HG03280 (cell line): ENCODE measurements around the gene MEGF9.
"Not testable (repeated sequence)": the region's sequence is repeated elsewhere in the genome, so short reads cannot be mapped to it uniquely, and the experiment has no call there.

Experiments used
- ATAC-seq: cut with Tn5 transposase; IDR thresholded peaks from one replicate; pipeline ENCODE4 v1.9.1; 2021; ENCODE audit warnings: mild to moderate bottlenecking, moderate library complexity; ENCODE audit not compliant: unreplicated experiment

The MEGF9 gene

DNA sequence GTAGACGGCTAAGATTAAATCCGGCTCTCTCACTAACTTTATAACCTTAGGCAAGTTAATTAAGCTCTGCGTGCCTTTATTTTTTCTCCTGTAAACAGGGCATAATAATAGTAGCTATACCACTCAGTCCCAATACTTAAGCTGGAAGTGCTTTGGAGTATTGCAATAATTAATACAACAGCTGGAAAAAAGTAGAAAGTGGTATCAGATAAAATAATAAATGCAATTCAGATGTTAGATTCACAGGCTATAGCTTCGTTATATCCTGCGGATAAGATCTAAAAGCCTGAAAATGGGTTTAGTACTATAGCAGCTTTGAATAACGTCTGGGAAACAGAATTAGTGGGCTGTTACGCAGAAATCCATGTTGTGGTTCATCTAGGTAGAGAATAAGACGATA is 51.8 kb downstream of the MEGF9 start:
- no peak for ATAC-seq

GRCh38 chr9:120659676-120660075 is 54.6 kb downstream of the MEGF9 start:
- no peak for ATAC-seq

DNA sequence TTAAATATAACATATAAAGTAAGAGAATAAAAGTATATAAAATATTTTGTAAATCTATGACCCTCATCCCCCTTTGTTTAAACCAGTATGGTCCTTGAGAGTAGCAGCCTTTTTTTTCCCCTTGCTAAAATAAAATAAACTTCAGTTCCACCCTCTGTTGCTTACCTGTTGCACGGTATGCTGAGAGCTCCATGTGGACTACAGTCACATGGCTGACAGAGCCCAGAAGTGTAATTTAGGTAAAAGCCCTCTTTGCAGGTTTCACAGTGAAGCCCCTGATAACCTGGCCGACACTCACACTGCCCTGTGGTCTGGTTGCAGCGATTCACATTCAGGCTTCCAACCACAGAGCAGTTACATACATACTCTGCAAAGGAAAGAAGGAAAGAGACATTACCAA is 55.1 kb downstream of the MEGF9 start:
- ATAC-seq = no peak

- ATAC-seq = no peak
Observed at GRCh38 chr9:120655005-120655622, 59.2 kb downstream of the MEGF9 start.

DNA sequence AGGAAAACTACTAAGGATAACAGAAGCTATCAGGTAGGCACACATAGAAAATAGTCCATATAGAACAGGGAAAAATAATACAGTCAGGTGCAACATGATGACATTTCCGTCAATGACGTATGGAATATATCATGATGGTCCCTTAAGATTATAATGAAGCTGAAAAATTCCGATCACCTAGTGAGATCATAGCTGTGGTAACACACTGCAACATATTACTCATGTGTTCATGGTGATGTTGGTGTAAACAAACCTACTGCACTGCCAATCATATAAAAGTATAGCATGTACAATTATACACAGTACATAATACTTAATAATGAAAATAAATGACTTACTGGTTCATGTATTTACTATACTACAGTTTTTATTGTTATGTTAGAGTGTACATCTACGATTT is 60.0 kb downstream of the MEGF9 start:
- ATAC-seq = no peak

DNA sequence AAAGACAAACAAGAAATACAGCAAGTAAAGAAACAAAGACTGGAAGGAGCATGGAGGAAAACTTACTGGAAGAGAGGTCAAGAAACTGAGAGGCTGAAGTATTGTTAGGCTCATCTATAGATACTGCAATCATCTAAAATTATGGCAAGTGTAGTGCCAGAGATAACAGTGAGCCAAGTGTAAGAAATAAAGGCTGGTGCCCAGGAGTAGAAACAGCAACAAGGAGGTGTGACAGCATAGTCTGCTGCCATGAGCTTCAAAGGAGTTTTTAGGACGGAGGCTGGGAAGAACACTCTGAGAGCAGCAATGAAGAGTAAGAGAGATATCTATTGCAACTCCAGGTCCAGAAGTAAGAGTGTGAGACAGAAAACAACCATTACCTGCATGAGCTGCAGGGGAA is 60.5 kb downstream of the MEGF9 start:
- ATAC-seq = no peak

DNA sequence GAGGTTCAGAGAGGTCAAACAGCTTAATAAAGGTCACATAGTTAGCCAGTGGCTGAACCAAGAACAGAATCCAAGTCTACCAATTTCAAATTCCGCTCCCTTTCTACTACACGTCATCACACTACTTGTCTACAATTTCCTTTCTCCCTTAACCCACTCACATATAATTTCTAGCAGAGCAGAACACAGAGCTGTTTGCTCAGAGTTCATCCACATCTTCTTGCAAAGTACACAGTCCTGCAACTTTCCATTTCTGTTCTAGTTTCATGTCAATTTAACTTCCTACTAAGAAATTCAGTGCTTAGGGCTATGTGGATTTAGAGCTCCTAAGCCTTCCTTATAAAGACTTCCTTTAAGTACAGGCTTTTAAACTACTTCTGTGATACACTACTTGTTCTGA is 61.3 kb downstream of the MEGF9 start:
- no peak for ATAC-seq

DNA sequence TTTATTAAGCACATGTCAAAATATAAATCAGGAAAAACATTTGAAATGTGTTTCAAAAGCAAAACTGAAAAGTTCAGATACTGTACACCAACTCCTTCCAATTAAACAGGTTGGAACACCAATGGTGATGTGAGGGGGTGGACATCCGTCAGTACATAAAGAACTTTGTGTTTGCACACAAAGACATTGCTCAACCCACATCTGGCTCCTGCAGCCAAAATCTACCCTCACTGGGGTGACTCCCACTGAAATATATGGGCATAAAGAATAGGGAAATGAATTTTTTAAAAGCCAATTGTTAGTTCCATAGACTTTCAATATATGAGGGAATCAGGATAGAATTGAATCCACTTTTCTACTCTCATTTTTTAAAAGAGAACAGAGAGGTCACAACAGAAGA is 63.9 kb downstream of the MEGF9 start:
- no peak for ATAC-seq

- no peak for ATAC-seq
Observed at GRCh38 chr9:120648581-120649197, 65.6 kb downstream of the MEGF9 start.

DNA sequence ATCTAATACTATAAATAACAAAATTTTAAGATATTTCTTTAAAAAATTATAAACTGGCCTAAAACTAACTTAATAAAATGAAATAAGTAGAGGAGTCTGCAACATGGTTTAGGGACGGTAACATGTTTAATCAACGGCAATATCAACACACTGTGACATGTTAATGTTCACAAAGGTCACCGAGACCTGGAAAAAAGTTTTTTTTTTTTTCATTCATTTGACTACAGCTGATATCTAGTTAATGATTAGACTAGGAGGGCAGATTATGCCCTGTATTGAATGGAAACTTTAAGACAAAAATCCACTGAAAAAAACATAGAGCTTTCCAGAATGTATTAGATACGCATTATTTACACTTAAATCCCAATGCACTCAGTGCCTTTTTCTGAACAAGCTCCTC is 67.3 kb downstream of the MEGF9 start:
- ATAC-seq = no peak

DNA sequence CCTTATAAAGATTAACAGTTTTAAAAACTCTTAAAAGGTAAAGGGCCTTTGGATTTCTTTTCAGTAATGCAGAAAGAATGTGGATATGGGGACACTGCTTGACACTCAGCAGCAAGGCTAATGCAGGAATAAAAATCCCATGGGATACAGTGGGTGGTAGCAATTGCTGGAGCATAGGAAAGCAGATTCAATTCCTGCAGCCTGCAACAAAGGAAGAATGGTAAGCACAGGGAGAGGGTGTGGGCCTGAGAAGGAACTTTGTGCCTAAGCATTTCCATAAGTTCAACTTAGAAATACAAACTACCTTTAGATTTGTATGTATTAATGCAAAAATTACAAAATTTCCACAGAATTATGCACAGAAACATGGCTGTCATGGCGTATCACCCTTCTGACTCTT is 68.5 kb downstream of the MEGF9 start:
- no peak for ATAC-seq

DNA sequence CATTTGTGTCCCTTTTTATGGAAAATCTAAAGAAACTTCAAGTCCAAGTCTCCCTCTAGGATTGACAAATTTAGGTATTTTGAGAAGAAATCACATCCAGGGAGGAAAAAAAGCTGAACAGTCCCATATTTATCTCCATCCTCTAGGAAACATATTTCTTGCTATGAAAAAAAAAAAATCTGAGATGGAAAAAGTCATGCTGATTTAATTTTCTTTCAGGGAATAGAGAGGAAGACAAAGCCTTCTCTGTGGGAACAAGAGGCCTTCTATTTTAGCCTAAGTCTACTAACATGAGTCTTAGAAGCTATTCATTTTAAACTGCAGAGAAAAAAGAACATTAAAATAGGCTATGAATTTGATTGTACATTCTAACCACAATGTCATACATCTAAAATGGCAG is 71.2 kb downstream of the MEGF9 start:
- no peak for ATAC-seq

- no peak for ATAC-seq
Observed at GRCh38 chr9:120642129-120642770, 72.0 kb downstream of the MEGF9 start.

- ATAC-seq = not testable (repeated sequence)
Observed at GRCh38 chr9:120640874-120641273, 73.4 kb downstream of the MEGF9 start.

GRCh38 chr9:120640380-120640779 is 73.9 kb downstream of the MEGF9 start:
- no peak for ATAC-seq

- no peak for ATAC-seq
Observed at GRCh38 chr9:120637919-120638318, 76.4 kb downstream of the MEGF9 start.

DNA sequence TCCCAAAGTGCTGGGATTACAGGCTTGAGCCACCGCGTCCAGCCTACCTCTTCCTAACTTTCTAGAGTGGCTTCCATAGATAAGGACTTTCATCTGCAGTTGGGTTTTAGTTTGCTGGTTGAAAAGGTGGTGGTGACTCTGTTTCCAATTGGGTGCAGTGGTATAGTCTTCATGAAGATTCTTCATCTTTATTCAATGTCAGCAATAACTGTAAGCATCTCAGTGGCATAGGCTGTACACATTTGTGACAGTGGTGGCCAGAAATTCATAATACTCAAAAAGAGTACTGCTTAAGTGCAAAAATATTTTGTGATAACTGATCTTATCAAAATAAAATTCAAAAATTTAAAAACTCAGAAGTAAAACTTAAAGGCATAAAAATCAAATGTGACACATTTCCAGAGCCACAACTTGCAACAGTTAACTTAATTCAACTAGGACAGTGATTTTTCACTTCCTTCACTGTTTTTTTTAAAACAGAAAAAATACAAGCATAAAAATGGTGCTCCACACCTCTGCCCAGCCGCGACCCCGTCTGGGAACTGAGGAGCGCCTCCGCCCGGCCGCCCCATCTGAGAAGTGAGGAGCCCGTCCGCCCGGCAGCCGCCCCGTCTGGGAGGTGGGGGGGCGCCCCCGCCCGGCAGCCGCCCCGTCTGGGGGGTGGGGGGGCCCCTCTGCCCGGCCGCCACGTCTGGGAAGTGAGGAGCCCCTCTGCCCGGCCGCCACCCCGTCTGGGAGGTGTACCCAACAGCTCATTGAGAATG is 77.9 kb downstream of the MEGF9 start:
- no peak for ATAC-seq

GRCh38 chr9:120635011-120635410 is 79.3 kb downstream of the MEGF9 start:
- no peak for ATAC-seq

GRCh38 chr9:120630333-120630732 is 83.9 kb downstream of the MEGF9 start:
- ATAC-seq = no peak

- ATAC-seq = not testable (repeated sequence)
Observed at GRCh38 chr9:120628925-120629497, 85.3 kb downstream of the MEGF9 start.

DNA sequence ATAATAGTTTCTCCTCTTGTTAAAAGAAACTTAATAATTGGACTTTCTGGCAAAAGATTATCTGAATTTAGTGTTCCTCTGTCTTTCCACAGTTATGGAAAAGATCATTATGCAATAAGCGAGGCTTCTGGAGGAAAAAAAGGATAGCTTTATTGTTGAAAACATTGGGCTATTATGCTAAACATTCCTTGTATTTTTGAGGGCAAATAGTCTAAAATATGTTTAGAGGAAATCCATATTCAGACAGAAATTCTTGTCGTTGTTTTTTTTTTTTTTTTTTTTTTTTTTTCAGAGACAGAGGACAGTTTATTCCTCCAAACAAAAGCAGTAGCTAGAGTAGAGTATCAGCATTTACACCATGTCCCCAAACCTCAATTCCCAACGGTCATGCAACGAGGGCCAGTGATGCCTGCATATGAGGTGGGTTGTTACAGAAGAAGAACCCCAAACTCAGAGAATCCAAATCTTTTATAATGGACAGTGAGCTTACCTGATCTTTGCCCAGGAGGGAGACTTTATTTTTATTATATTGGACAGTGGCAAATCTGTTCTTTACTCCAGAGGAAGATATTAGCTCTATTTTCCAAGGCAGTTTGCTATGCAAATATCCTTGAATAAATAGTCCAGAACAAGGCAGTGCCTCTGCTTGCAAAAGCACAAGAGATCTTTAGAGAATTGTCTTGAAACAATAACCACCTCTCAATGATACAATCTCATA is 85.9 kb downstream of the MEGF9 start:
- ATAC-seq = no peak
